ENCODE data around the gene PRPF6. TPM values are rescaled to one million over a fixed set of nuclear protein-coding genes. Genes with fewer than 3 reads are reported as not detected.

PRPF6 gene
- total and polyA plus RNA-seq, 2 experiments from 2014 or later = 47.1 to 54.8 TPM

GRCh38 chr20:64082126-64082731 lies 101.3 kb downstream of the PRPF6 start:
- Histone ChIP-seq H3K36me3 (ENCODE audit: low read depth) (no peaks in the 10 kb centered on the region), H3K4me2 (ENCODE audit: unreplicated experiment) (no peak overlapping the region), H3K27ac (no peak overlapping the region), H2AFZ (no peak overlapping the region), H3K4me1 (ENCODE audit: insufficient read depth) (peaks cover 10% of the 10 kb centered on the region), H3K27me3 (replicated peaks; ENCODE audit: insufficient read depth) (peaks cover 4% of the 10 kb centered on the region; the same call in 1 of the 2 replicates), H4K20me1 (ENCODE audit: insufficient read depth) (no peaks in the 10 kb centered on the region), H3K9ac (no peak overlapping the region), H3K9me3 (ENCODE audit: low read depth) (no peaks in the 10 kb centered on the region), H3F3A (ENCODE audit: insufficient read depth) (no peaks in the 10 kb centered on the region), H3K4me3 (no peak overlapping the region), H3K9me2 (ENCODE audit: insufficient read depth) (no peaks in the 10 kb centered on the region), H3K79me2 (ENCODE audit: insufficient read depth) (no peaks in the 10 kb centered on the region)
- TF ChIP-seq EZH2phosphoT487 (IDR thresholded peaks at IDR 0.05; ENCODE audit: insufficient read depth, low read depth) (no peak), EZH2 (IDR thresholded peaks at IDR 0.05; ENCODE audit: insufficient read depth, poor library complexity, severe bottlenecking) (no peak)
- in situ Hi-C loops (cut with MboI) = no loop called here
- no peak for DNase-seq
- WGBS, 2 experiments (ENCODE audit: low coverage in 1 of 2, low lambda C conversion rate in 2 of 2, missing lambda C conversion rate in 2 of 2) = 12 to 34% methylated on average over 10 to 13 of the region's 13 CpGs

MicroRNAs within 50 kb of the gene (microRNA counts, 767-probe panel; counts per million panel counts)
- microRNA hsa-miR-1914-5p = 447 counts per million, percentile 86 among the panel's probes with 10 or more counts
- microRNA hsa-miR-647 = 447 counts per million, percentile 86 among the panel's probes with 10 or more counts

Small RNA genes within 50 kb of the gene (microRNA-seq; reads per million reads assigned to microRNA genes)
- gene MIR1914 (ENCODE audit: borderline number of aligned reads) (2.0 reads per million), gene MIR647 (ENCODE audit: borderline number of aligned reads) (not detected), gene MIR6813 (ENCODE audit: borderline number of aligned reads) (2.6 reads per million)

Small RNA genes within 50 kb of the gene (small RNA-seq; reads per million reads assigned to genes)
- gene AL355803.1 (ENCODE audit: low read depth, low replicate concordance) = not detected
- gene MIR647 (ENCODE audit: low read depth, low replicate concordance) = not detected
- not detected for gene MIR6813 (ENCODE audit: low read depth, low replicate concordance)

Other genes starting within 250 kb of the PRPF6 start
- gene LIME1, start 244.5 kb upstream of the PRPF6 start, total RNA-seq (2014; rRNA removed; shearing (Covaris generic)) = 14.1 and 32.0 TPM in 2 replicates
- 2.4 and 3.7 TPM in 2 replicates for gene LIME1, start 244.5 kb upstream of the PRPF6 start, polyA plus RNA-seq (2016; fragmentation: Nextera tagmentation; extraction: Ambion mirVana)
- gene SLC2A4RG, start 241.4 kb upstream of the PRPF6 start, total RNA-seq (2014; rRNA removed; shearing (Covaris generic)) = 63.9 and 64.9 TPM in 2 replicates
- 21.3 and 22.7 TPM in 2 replicates for gene SLC2A4RG, start 241.4 kb upstream of the PRPF6 start, polyA plus RNA-seq (2016; fragmentation: Nextera tagmentation; extraction: Ambion mirVana)
- gene ZBTB46, start 149.9 kb upstream of the PRPF6 start, total RNA-seq (2014; rRNA removed; shearing (Covaris generic)) = 1.9 and 3.9 TPM in 2 replicates
- gene ZBTB46, start 149.9 kb upstream of the PRPF6 start, polyA plus RNA-seq (2016; fragmentation: Nextera tagmentation; extraction: Ambion mirVana) = 0.33 and 0.38 TPM in 2 replicates
- gene ABHD16B, start 119.6 kb upstream of the PRPF6 start, total RNA-seq (2014; rRNA removed; shearing (Covaris generic)) = not detected in 2 replicates
- not detected in 2 replicates for gene ABHD16B, start 119.6 kb upstream of the PRPF6 start, polyA plus RNA-seq (2016; fragmentation: Nextera tagmentation; extraction: Ambion mirVana)
- 198 and 214 TPM in 2 replicates for gene TPD52L2, start 115.9 kb upstream of the PRPF6 start, total RNA-seq (2014; rRNA removed; shearing (Covaris generic))
- gene TPD52L2, start 115.9 kb upstream of the PRPF6 start, polyA plus RNA-seq (2016; fragmentation: Nextera tagmentation; extraction: Ambion mirVana) = 220 and 227 TPM in 2 replicates
- 68.0 and 70.9 TPM in 2 replicates for gene DNAJC5, start 86.0 kb upstream of the PRPF6 start, total RNA-seq (2014; rRNA removed; shearing (Covaris generic))
- gene DNAJC5, start 86.0 kb upstream of the PRPF6 start, polyA plus RNA-seq (2016; fragmentation: Nextera tagmentation; extraction: Ambion mirVana) = 22.4 and 24.9 TPM in 2 replicates
- 17.6 and 21.5 TPM in 2 replicates for gene UCKL1, start 24.7 kb upstream of the PRPF6 start, total RNA-seq (2014; rRNA removed; shearing (Covaris generic))
- gene UCKL1, start 24.7 kb upstream of the PRPF6 start, polyA plus RNA-seq (2016; fragmentation: Nextera tagmentation; extraction: Ambion mirVana) = 28.8 and 33.4 TPM in 2 replicates
- 16.4 and 16.6 TPM in 2 replicates for gene ZNF512B, start 11.2 kb upstream of the PRPF6 start, total RNA-seq (2014; rRNA removed; shearing (Covaris generic))
- 1.2 and 1.5 TPM in 2 replicates for gene ZNF512B, start 11.2 kb upstream of the PRPF6 start, polyA plus RNA-seq (2016; fragmentation: Nextera tagmentation; extraction: Ambion mirVana)
- 0.38 and 1.3 TPM in 2 replicates for gene SAMD10, start 1.5 kb upstream of the PRPF6 start, total RNA-seq (2014; rRNA removed; shearing (Covaris generic))
- gene SAMD10, start 1.5 kb upstream of the PRPF6 start, polyA plus RNA-seq (2016; fragmentation: Nextera tagmentation; extraction: Ambion mirVana) = 1.3 and 1.7 TPM in 2 replicates
- 0.32 and 0.51 TPM in 2 replicates for gene C20orf204, start 55.0 kb downstream of the PRPF6 start, total RNA-seq (2014; rRNA removed; shearing (Covaris generic))
- 0.09 and 0.14 TPM in 2 replicates for gene C20orf204, start 55.0 kb downstream of the PRPF6 start, polyA plus RNA-seq (2016; fragmentation: Nextera tagmentation; extraction: Ambion mirVana)
- gene SOX18, start 68.5 kb downstream of the PRPF6 start, total RNA-seq (2014; rRNA removed; shearing (Covaris generic)) = not detected in 2 replicates
- gene SOX18, start 68.5 kb downstream of the PRPF6 start, polyA plus RNA-seq (2016; fragmentation: Nextera tagmentation; extraction: Ambion mirVana) = not detected in 2 replicates
- gene TCEA2, start 82.1 kb downstream of the PRPF6 start, total RNA-seq (2014; rRNA removed; shearing (Covaris generic)) = 34.3 and 39.2 TPM in 2 replicates
- 67.9 and 70.7 TPM in 2 replicates for gene TCEA2, start 82.1 kb downstream of the PRPF6 start, polyA plus RNA-seq (2016; fragmentation: Nextera tagmentation; extraction: Ambion mirVana)
- gene RGS19, start 98.4 kb downstream of the PRPF6 start, total RNA-seq (2014; rRNA removed; shearing (Covaris generic)) = 7.0 and 13.2 TPM in 2 replicates
- gene RGS19, start 98.4 kb downstream of the PRPF6 start, polyA plus RNA-seq (2016; fragmentation: Nextera tagmentation; extraction: Ambion mirVana) = 18.7 and 20.9 TPM in 2 replicates
- gene OPRL1, start 99.0 kb downstream of the PRPF6 start, total RNA-seq (2014; rRNA removed; shearing (Covaris generic)) = 0.86 and 1.1 TPM in 2 replicates
- gene OPRL1, start 99.0 kb downstream of the PRPF6 start, polyA plus RNA-seq (2016; fragmentation: Nextera tagmentation; extraction: Ambion mirVana) = 0.35 and 0.53 TPM in 2 replicates
- 3.7 TPM in 1 of 2 replicates, not detected in the other for gene LKAAEAR1, start 103.3 kb downstream of the PRPF6 start, total RNA-seq (2014; rRNA removed; shearing (Covaris generic))
- gene LKAAEAR1, start 103.3 kb downstream of the PRPF6 start, polyA plus RNA-seq (2016; fragmentation: Nextera tagmentation; extraction: Ambion mirVana) = 0.59 TPM in 1 of 2 replicates, not detected in the other
- gene NPBWR2, start 126.4 kb downstream of the PRPF6 start, total RNA-seq (2014; rRNA removed; shearing (Covaris generic)) = not detected in 2 replicates
- gene NPBWR2, start 126.4 kb downstream of the PRPF6 start, polyA plus RNA-seq (2016; fragmentation: Nextera tagmentation; extraction: Ambion mirVana) = not detected in 2 replicates
- gene MYT1, start 183.3 kb downstream of the PRPF6 start, total RNA-seq (2014; rRNA removed; shearing (Covaris generic)) = not detected in 2 replicates
- not detected in 2 replicates for gene MYT1, start 183.3 kb downstream of the PRPF6 start, polyA plus RNA-seq (2016; fragmentation: Nextera tagmentation; extraction: Ambion mirVana)